Measurements from ENCODE around the gene C17orf50. TPM values are rescaled to one million over a fixed set of nuclear protein-coding genes. Genes with fewer than 3 reads are reported as not detected.

Gene C17orf50
- total RNA-seq (2022; extraction: Qiagen RNA extraction; ENCODE audit: low read depth) = 0.33 to 0.70 TPM (median 0.53 TPM) in 4 of 5 replicates, not detected in the other

GRCh38 chr17:35760587-35760986 lies at the start of gene C17orf50:
TSS of gene C17orf50 (plus strand) at chr17:35760887. CDS start at chr17:35760942, 55 bp downstream.

DNA sequence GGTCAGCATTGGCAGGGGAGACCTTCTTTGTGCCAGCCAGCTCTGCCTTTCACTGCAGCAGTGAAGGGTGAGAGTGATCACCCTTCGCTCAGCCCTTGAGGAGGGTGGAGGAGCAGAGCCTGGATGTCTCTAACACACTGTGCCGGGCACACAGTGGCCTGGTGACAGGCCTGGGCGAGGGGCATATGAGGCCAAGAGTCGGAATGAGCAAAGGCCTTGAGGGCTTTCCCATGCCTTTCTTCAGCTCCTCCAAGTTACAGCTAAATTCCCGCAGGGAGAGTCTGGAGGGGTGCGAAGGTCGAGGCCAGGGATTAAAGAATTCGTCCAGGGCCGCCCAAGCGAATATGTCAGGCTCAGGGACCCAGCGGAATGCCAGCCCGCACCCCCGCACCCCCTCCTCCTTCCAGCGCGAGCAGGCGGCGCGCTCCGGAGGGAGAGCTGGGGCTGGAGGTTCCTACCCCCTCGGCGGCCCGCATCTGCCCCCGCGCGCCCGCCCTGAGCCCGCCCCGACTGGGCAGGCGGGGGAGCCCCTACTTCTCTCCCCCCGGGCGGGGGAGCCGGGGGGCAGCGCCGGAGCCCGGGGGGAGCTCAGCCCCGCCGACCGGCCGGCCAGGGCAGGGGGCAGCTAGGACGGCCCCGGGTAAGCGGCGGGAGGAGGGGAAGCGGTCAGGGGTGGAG lies 29.3 kb upstream of the C17orf50 start, which contains the start of gene RASL10B:
Gene RASL10B (plus strand): TSS at position 401 of the 678 bp plus-strand sequence. CDS start 3,546 bp downstream, outside the sequence.

GRCh38 chr17:35752945-35753764 lies 7.5 kb upstream of the C17orf50 start, which contains the start of gene GAS2L2:
TSS of gene GAS2L2 (minus strand) at chr17:35753239. CDS start at chr17:35752850, 389 bp downstream.

GRCh38 chr17:35795007-35795870 lies 34.6 kb downstream of the C17orf50 start, which contains the start of gene MMP28:
TSS of gene MMP28 (minus strand) at chr17:35795641. CDS start at chr17:35795377, 264 bp downstream.

DNA sequence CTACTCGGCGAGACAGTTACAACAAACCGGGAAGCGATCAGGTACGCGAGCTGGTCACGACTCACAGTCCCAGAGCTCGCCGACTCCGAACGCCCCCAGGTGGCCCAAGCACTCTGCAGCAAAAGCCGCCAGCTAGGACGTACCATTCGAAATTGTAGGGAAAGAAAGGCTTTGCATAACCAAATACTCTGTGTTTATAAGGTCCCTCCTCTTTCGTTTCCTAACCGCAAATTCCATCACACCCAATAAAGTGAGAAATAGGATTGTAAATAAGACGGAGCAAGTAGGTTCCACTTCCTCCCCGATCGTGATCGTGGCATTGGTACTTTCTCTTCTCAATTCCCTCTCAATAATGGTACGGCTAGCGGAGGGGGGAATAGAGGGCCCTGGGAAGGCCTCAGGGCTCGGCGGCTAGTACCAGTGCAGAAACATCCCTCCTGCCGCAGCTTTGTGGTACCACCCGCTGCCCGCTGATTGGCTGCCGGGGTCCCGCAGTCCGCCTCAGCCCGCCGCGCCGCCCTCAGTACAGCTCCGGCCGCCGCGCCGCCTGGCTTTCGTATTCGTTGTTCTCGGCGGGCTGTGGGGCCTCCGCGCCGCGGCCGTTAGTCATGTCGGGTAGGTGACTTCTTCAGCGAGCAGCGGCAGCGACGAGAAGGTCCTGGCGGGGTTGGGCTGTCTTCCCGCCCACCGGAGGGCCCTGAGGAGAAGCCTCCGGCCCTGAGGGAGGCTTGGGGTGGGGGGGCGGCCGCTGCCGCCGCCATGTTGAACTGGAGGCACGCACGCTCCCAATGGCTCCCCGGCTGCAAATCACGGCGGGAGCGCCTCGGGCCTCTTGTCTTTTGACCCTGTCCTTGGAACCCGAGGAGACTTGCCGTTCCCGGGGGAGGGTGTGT lies 48.5 kb downstream of the C17orf50 start, which contains the start of gene TAF15:
Gene TAF15 (plus strand): TSS at position 523 of the 893 bp plus-strand sequence. CDS start 86 bp downstream, at position 609.

Other genes starting within 250 kb of the C17orf50 start
- gene SLFN12L, start 223.2 kb upstream of the C17orf50 start, total RNA-seq (2022; extraction: Qiagen RNA extraction; ENCODE audit: low read depth) = 0.05 TPM in 1 of 5 replicates, not detected in the others
- not detected in 5 replicates for gene SLFN14, start 200.1 kb upstream of the C17orf50 start, total RNA-seq (2022; extraction: Qiagen RNA extraction; ENCODE audit: low read depth)
- 6.0 to 7.8 TPM (median 7.5 TPM) in 5 replicates for gene PEX12, start 182.3 kb upstream of the C17orf50 start, total RNA-seq (2022; extraction: Qiagen RNA extraction; ENCODE audit: low read depth)
- 123 to 148 TPM (median 144 TPM) in 5 replicates for gene AP2B1, start 173.6 kb upstream of the C17orf50 start, total RNA-seq (2022; extraction: Qiagen RNA extraction; ENCODE audit: low read depth)
- 0.05 to 0.13 TPM (median 0.08 TPM) in 4 of 5 replicates, not detected in the other for gene RASL10B, start 29.2 kb upstream of the C17orf50 start, total RNA-seq (2022; extraction: Qiagen RNA extraction; ENCODE audit: low read depth)
- 0.06 to 0.08 TPM (median 0.06 TPM) in 4 of 5 replicates, not detected in the other for gene GAS2L2, start 7.6 kb upstream of the C17orf50 start, total RNA-seq (2022; extraction: Qiagen RNA extraction; ENCODE audit: low read depth)
- 4.1 to 7.9 TPM (median 6.6 TPM) in 5 replicates for gene MMP28, start 34.8 kb downstream of the C17orf50 start, total RNA-seq (2022; extraction: Qiagen RNA extraction; ENCODE audit: low read depth)
- 190 to 245 TPM (median 208 TPM) in 5 replicates for gene TAF15, start 48.6 kb downstream of the C17orf50 start, total RNA-seq (2022; extraction: Qiagen RNA extraction; ENCODE audit: low read depth)
- gene HEATR9, start 108.0 kb downstream of the C17orf50 start, total RNA-seq (2022; extraction: Qiagen RNA extraction; ENCODE audit: low read depth) = not detected in 5 replicates
- gene CCL5, start 119.5 kb downstream of the C17orf50 start, total RNA-seq (2022; extraction: Qiagen RNA extraction; ENCODE audit: low read depth) = 0.88 to 2.2 TPM (median 1.5 TPM) in 5 replicates
- gene RDM1, start 169.9 kb downstream of the C17orf50 start, total RNA-seq (2022; extraction: Qiagen RNA extraction; ENCODE audit: low read depth) = 2.2 to 4.6 TPM (median 3.4 TPM) in 5 replicates
- gene LYZL6, start 182.8 kb downstream of the C17orf50 start, total RNA-seq (2022; extraction: Qiagen RNA extraction; ENCODE audit: low read depth) = not detected in 5 replicates
- gene CCL16, start 220.6 kb downstream of the C17orf50 start, total RNA-seq (2022; extraction: Qiagen RNA extraction; ENCODE audit: low read depth) = not detected in 5 replicates
- gene CCL14, start 225.8 kb downstream of the C17orf50 start, total RNA-seq (2022; extraction: Qiagen RNA extraction; ENCODE audit: low read depth) = not detected in 5 replicates
- not detected in 5 replicates for gene CCL15, start 240.7 kb downstream of the C17orf50 start, total RNA-seq (2022; extraction: Qiagen RNA extraction; ENCODE audit: low read depth)

Data from A549 treated with RU486 at 1 μM for 4 hours (cell line).